ENCODE measurements around the gene EMC1. TPM values are rescaled to one million over a fixed set of nuclear protein-coding genes. Genes with fewer than 3 reads are reported as not detected.

EMC1 gene
- total and polyA plus RNA-seq, 2 donors (not counting 3 experiments of a cell fraction or from before 2014, with no cell fraction given): 77.5 to 164 TPM

DNA sequence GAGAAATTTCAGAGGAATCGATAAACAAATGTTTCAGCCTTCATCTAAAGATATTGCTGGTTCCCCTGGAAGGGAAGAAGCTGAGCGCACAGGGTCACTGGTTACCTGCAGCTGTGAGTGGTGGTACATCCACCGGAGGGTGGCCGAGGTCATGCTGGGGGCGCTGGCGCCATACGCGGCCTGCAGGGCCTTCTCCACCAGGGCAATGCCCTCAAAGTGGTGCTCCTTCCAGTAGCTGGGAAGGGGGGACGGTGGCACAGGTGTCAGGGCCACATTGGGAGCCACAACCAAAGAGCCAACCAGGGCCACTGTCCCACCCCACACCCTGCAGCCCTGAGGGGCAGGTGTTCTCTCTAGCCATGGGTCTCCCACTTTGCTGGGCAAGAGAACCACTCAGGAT is 32.6 kb upstream of the EMC1 start:
- DNase-seq (ENCODE audit: low read depth, low spot score) (no peak), FAIRE-seq (no peak)
- no peaks in the 10 kb centered on the region for H3K36me3 ChIP-seq (ENCODE audit: control insufficient read depth in 2 of 2, extremely low read depth in 1 of 2, insufficient read depth in 2 of 2, low read length in 2 of 2)
- H4K20me1 ChIP-seq (replicated peaks; ENCODE audit: control insufficient read depth, extremely low read depth, insufficient read depth, low read length): no peaks in the 10 kb centered on the region
- H3K9me1 ChIP-seq (replicated peaks; ENCODE audit: control insufficient read depth, extremely low read depth, insufficient read depth, low read length): no peaks in the 10 kb centered on the region
- no peaks in the 10 kb centered on the region for H3K27me3 ChIP-seq (ENCODE audit: control insufficient read depth in 2 of 2, insufficient read depth in 2 of 2, low read length in 2 of 2)
- CTCF ChIA-PET: no interaction called here
- H3K9ac ChIP-seq (replicated peaks; ENCODE audit: extremely low read depth, insufficient read depth, low read length): no peak overlapping the region
- intact Hi-C loops (cut with micrococcal nuclease): no loop called here
- dilution Hi-C loops (cut with MboI; ENCODE audit: extremely low pct_ligation_motif_present, low sequenced_read_pairs): no loop called here
- H3K4me1 ChIP-seq (ENCODE audit: control insufficient read depth, extremely low read depth, insufficient read depth, low read length): peaks cover 2% of the 10 kb centered on the region
- TF ChIP-seq FOS (IDR thresholded peaks at IDR 0.05; ENCODE audit: borderline replicate concordance, insufficient read depth, low read length) (no peak), EZH2 (IDR thresholded peaks at IDR 0.05; ENCODE audit: borderline replicate concordance, low read depth, low read length, severe bottlenecking) (no peak), GATA2 (IDR thresholded peaks at IDR 0.05; ENCODE audit: insufficient read depth, insufficient read length, low read depth, low read length) (no peak), POLR2A (IDR thresholded peaks at IDR 0.05; ENCODE audit: low read depth, low read length) (no peak), CTCF (IDR thresholded peaks at IDR 0.05; ENCODE audit: extremely low read depth in 1 of 2, insufficient read depth in 1 of 2, low read depth in 1 of 2, low read length in 2 of 2) (no peak), JUN (IDR thresholded peaks at IDR 0.05; ENCODE audit: borderline replicate concordance, insufficient read depth, insufficient read length, low read depth) (no peak), POLR2AphosphoS5 (IDR thresholded peaks at IDR 0.05; ENCODE audit: insufficient read depth, low read depth, low read length) (no peak), MYC (IDR thresholded peaks at IDR 0.05; ENCODE audit: low read depth, low read length) (no peak)
- TF ChIP-seq, protein P1, sequence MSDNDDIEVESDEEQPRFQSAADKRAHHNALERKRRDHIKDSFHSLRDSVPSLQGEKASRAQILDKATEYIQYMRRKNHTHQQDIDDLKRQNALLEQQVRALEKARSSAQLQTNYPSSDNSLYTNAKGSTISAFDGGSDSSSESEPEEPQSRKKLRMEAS (IDR thresholded peaks at IDR 0.05; ENCODE audit: insufficient read depth, insufficient read length): no peak
- no peak overlapping the region for H3K4me2 ChIP-seq (ENCODE audit: insufficient read depth, low read length)
- POLR2A ChIA-PET: no interaction called here
- no peaks in the 10 kb centered on the region for H3K9me3 ChIP-seq (replicated peaks; ENCODE audit: control insufficient read depth, insufficient read depth, low read length)
- no TSS peak for BruUV-seq (replicated peaks)
- no peaks in the 10 kb centered on the region for H3K79me2 ChIP-seq (ENCODE audit: control insufficient read depth, insufficient read depth, low read length)
- H2AFZ ChIP-seq (ENCODE audit: low read depth, low read length): no peak overlapping the region
- no peak overlapping the region for H3K4me3 ChIP-seq (replicated peaks in 1 of 3; ENCODE audit: insufficient read depth in 1 of 3, low read depth in 1 of 3, low read length in 3 of 3)
- H3K27ac ChIP-seq (ENCODE audit: insufficient read depth, low read depth, low read length): no peak overlapping the region

All from endothelial cell of umbilical vein (primary cell).